Measurements from ENCODE around the gene DCC. TPM values are rescaled to one million over a fixed set of nuclear protein-coding genes. Genes with fewer than 3 reads are reported as not detected.

DCC gene
- total and polyA plus RNA-seq, 9 of the 15 experiments (the other 6 are each of a cell fraction or from before 2014, with no cell fraction given): not detected

- no peak for FAIRE-seq
Observed at GRCh38 chr18:52582061-52582460, 242.1 kb downstream of the DCC start.

GRCh38 chr18:52582516-52582915, 242.5 kb downstream of the DCC start:
- no peak for TF ChIP-seq ZNF740 (CRISPR knock-in tag; IDR thresholded peaks at IDR 0.05)
- no peak for TF ChIP-seq ZNF740 (tag; IDR thresholded peaks at IDR 0.05)
- no peak for TF ChIP-seq ZKSCAN8 (CRISPR knock-in tag; IDR thresholded peaks at IDR 0.05)
- no peak for TF ChIP-seq ZNF668 (CRISPR knock-in tag; IDR thresholded peaks at IDR 0.05)
- no peak for TF ChIP-seq SAFB (IDR thresholded peaks at IDR 0.05; ENCODE audit: borderline replicate concordance, low read depth, low read length)
- no peak for TF ChIP-seq EZH2 (IDR thresholded peaks at IDR 0.05; ENCODE audit: borderline replicate concordance, low read depth, low read length)
- no peak for TF ChIP-seq RBM39 (optimal IDR thresholded peaks at IDR 0.05; ENCODE audit: low read depth, low read length)
- no TSS peak for BruUV-seq (replicated peaks)
- POLR2A ChIA-PET: no interaction called here
- intact Hi-C loops (cut with micrococcal nuclease): no loop called here
- 0% methylated on average over 1 of the region's 1 CpG for WGBS (ENCODE audit: insufficient coverage, low coverage, missing lambda C conversion rate)
- no peaks in the 10 kb centered on the region for H3K79me2 ChIP-seq (ENCODE audit: control insufficient read depth, insufficient read depth, low read length)
- no peak overlapping the region for H3K9ac ChIP-seq (ENCODE audit: insufficient read depth in 1 of 2, low read depth in 2 of 2, low read length in 2 of 2)
- FAIRE-seq (no peak), DNase-seq (ENCODE audit: extremely low read depth in 1 of 4, low spot score in 3 of 4) (no peak), ATAC-seq (no peak)
- in situ Hi-C loops (cut with MboI): no loop called here
- no peaks in the 10 kb centered on the region for H3K9me3 ChIP-seq (replicated peaks; ENCODE audit: control insufficient read depth, insufficient read depth, low read depth, low read length)
- CTCF ChIA-PET (ENCODE audit: low intra/inter-chr PET ratio): no interaction called here
- H3K9me1 ChIP-seq (ENCODE audit: control insufficient read depth, insufficient read depth, low read length): no peaks in the 10 kb centered on the region
- no peaks in the 10 kb centered on the region for H4K20me1 ChIP-seq (replicated peaks; ENCODE audit: control insufficient read depth, insufficient read depth, low read length)
- no peaks in the 10 kb centered on the region for H3K27me3 ChIP-seq (ENCODE audit: control insufficient read depth in 2 of 2, insufficient read depth in 2 of 2, low read length in 2 of 2)
- H2AFZ ChIP-seq (ENCODE audit: low read depth, low read length): no peak overlapping the region
- H3K27ac ChIP-seq (ENCODE audit: extremely low read depth, low read depth, low read length): no peak overlapping the region
- H3K36me3 ChIP-seq (ENCODE audit: control insufficient read depth, insufficient read depth, low read length): no peaks in the 10 kb centered on the region
- no peaks in the 10 kb centered on the region for H3K4me1 ChIP-seq (replicated peaks in 1 of 2; ENCODE audit: control insufficient read depth in 2 of 2, insufficient read depth in 2 of 2, low read length in 2 of 2)
- no peak overlapping the region for H3K4me3 ChIP-seq
- no peak overlapping the region for H3K4me2 ChIP-seq (ENCODE audit: insufficient read depth, low read length)

More at GRCh38 chr18:52582061-52582460, 242.1 kb downstream of the DCC start:
- intact Hi-C loops (cut with micrococcal nuclease) (no loop called here), in situ Hi-C loops (cut with MboI) (no loop called here)
- 0% methylated on average over 1 of the region's 1 CpG for WGBS (ENCODE audit: insufficient coverage, low coverage, missing lambda C conversion rate)
- Histone ChIP-seq H3K36me3 (ENCODE audit: control insufficient read depth, insufficient read depth, low read length) (no peaks in the 10 kb centered on the region), H4K20me1 (replicated peaks; ENCODE audit: control insufficient read depth, insufficient read depth, low read length) (no peaks in the 10 kb centered on the region), H3K9ac (ENCODE audit: insufficient read depth in 1 of 2, low read depth in 2 of 2, low read length in 2 of 2) (no peak overlapping the region), H3K4me2 (ENCODE audit: insufficient read depth, low read length) (no peak overlapping the region), H3K4me3 (no peak overlapping the region), H3K9me3 (replicated peaks; ENCODE audit: control insufficient read depth, insufficient read depth, low read depth, low read length) (no peaks in the 10 kb centered on the region), H3K27me3 (ENCODE audit: control insufficient read depth in 2 of 2, insufficient read depth in 2 of 2, low read length in 2 of 2) (no peaks in the 10 kb centered on the region), H2AFZ (ENCODE audit: low read depth, low read length) (no peak overlapping the region), H3K79me2 (ENCODE audit: control insufficient read depth, insufficient read depth, low read length) (no peaks in the 10 kb centered on the region), H3K4me1 (replicated peaks in 1 of 2; ENCODE audit: control insufficient read depth in 2 of 2, insufficient read depth in 2 of 2, low read length in 2 of 2) (no peaks in the 10 kb centered on the region), H3K9me1 (ENCODE audit: control insufficient read depth, insufficient read depth, low read length) (no peaks in the 10 kb centered on the region), H3K27ac (ENCODE audit: extremely low read depth, low read depth, low read length) (no peak overlapping the region)
- ATAC-seq (no peak), DNase-seq (ENCODE audit: extremely low read depth in 1 of 4, low spot score in 3 of 4) (no peak)
- TF ChIP-seq ZNF766 (CRISPR knock-in tag; conservative IDR thresholded peaks at IDR 0.05) (no peak), IRF2 (CRISPR knock-in tag; IDR thresholded peaks at IDR 0.05) (no peak), ZNF3 (CRISPR knock-in tag; IDR thresholded peaks at IDR 0.05) (no peak), KDM1A (IDR thresholded peaks at IDR 0.05) (no peak), NBN (IDR thresholded peaks at IDR 0.05; ENCODE audit: low read depth) (no peak), OTX1 (CRISPR knock-in tag; IDR thresholded peaks at IDR 0.05) (no peak), SRSF3 (IDR thresholded peaks at IDR 0.05; ENCODE audit: insufficient read depth, low read length) (no peak), CHD2 (IDR thresholded peaks at IDR 0.05; ENCODE audit: low read depth, low read length) (no peak), PPARD (CRISPR knock-in tag; IDR thresholded peaks at IDR 0.05) (no peak)
- ChIA-PET CTCF (ENCODE audit: low intra/inter-chr PET ratio) (no interaction called here), POLR2A (no interaction called here)
- no TSS peak for BruUV-seq (replicated peaks)

Measured in K562 (cell line).